Keratinocyte (primary cell): ENCODE measurements around the gene CYP2E1. TPM values are rescaled to one million over a fixed set of nuclear protein-coding genes. Genes with fewer than 3 reads are reported as not detected.
"Not testable (repeated sequence)": the region's sequence is repeated elsewhere in the genome, so short reads cannot be mapped to it uniquely, and the experiment has no call there.

Experiments
- DNase-seq: peaks from one replicate; pipeline ENCODE4 v3.0.0-alpha.2; 2011; ENCODE audit warnings: low read depth, missing footprints, low spot score
- FAIRE-seq: peaks from 2 replicates; lab custom pipeline; 2011; peaks lifted over from hg19 to GRCh38; lab: Jason Lieb, UNC
- H2AFZ ChIP-seq: 2 replicates; pipeline ENCODE4 v1.6.0; 2012; ENCODE audit warnings: low read length, control low read depth, inconsistent platforms; ENCODE audit not compliant: control insufficient read depth
- H3K27ac ChIP-seq: 2 replicates; pipeline ENCODE4 v1.5.1; 2011; ENCODE audit warnings: low read length; ENCODE audit not compliant: control insufficient read depth, insufficient read depth
- H3K27me3 ChIP-seq: 3 replicates; pipeline ENCODE4 v1.6.0; 2011; ENCODE audit warnings: low read length; ENCODE audit not compliant: control insufficient read depth, insufficient read depth; ENCODE audit errors: extremely low read depth
- H3K36me3 ChIP-seq, 2 experiments: 2 replicates in 1 of 2; 3 replicates in 1 of 2; pipeline ENCODE4 v1.5.1; 2011; ENCODE audit warnings: low read length in 2 of 2, mild to moderate bottlenecking in 1 of 2; ENCODE audit not compliant: control insufficient read depth in 2 of 2, insufficient read depth in 2 of 2; ENCODE audit errors: extremely low read depth in 1 of 2
- H3K4me1 ChIP-seq: 3 replicates; pipeline ENCODE4 v1.5.1; 2011; ENCODE audit warnings: low read length; ENCODE audit not compliant: control insufficient read depth, insufficient read depth; ENCODE audit errors: extremely low read depth
- H3K4me2 ChIP-seq: 3 replicates; pipeline ENCODE4 v1.6.0; 2011; ENCODE audit warnings: low read depth, low read length; ENCODE audit not compliant: control insufficient read depth, insufficient read depth; ENCODE audit errors: extremely low read depth
- H3K4me3 ChIP-seq, 3 experiments: fragments of 200-600 bp in 1 of 3; sonication (generic) in 1 of 3; 2 replicates in 2 of 3; 3 replicates in 1 of 3; pipeline ENCODE4 v1.5.1; 2011 to 2016; ENCODE audit warnings: low read length in 3 of 3, mild to moderate bottlenecking in 3 of 3, control low read depth in 2 of 3, inconsistent platforms in 1 of 3, low read depth in 1 of 3, mixed read lengths in 1 of 3, mixed run types in 1 of 3, moderate library complexity in 1 of 3; ENCODE audit not compliant: control insufficient read depth in 2 of 3, insufficient read depth in 2 of 3; ENCODE audit errors: extremely low read depth in 1 of 3
- H3K79me2 ChIP-seq: 2 replicates; pipeline ENCODE4 v1.6.0; 2012; ENCODE audit warnings: low read length; ENCODE audit not compliant: control insufficient read depth, insufficient read depth
- H3K9ac ChIP-seq: 3 replicates; pipeline ENCODE4 v1.6.0; 2011; ENCODE audit warnings: low read length; ENCODE audit not compliant: control insufficient read depth, insufficient read depth; ENCODE audit errors: extremely low read depth
- H3K9me1 ChIP-seq: 3 replicates; pipeline ENCODE4 v1.6.0; 2011; ENCODE audit warnings: low read length; ENCODE audit not compliant: control insufficient read depth, insufficient read depth; ENCODE audit errors: extremely low read depth
- H3K9me3 ChIP-seq: 2 replicates; pipeline ENCODE4 v1.5.1; 2012; ENCODE audit warnings: low read depth, low read length; ENCODE audit not compliant: control insufficient read depth
- H4K20me1 ChIP-seq: 3 replicates; pipeline ENCODE4 v1.6.0; 2011; ENCODE audit warnings: low read length; ENCODE audit not compliant: control insufficient read depth, insufficient read depth; ENCODE audit errors: extremely low read depth
- dilution Hi-C: fragments of 300-500 bp; cut with MboI; formaldehyde crosslinking; loops from one replicate; pipeline ENCODE4 v1.7.0; 2020; ENCODE audit warnings: low sequenced_read_pairs; ENCODE audit not compliant: extremely low pct_ligation_motif_present
- polyA plus RNA-seq, 5 experiments: library from polyadenylated mRNA; depleted of rRNA in 3 of 5; stranded (reverse) in 3 of 5; stranded (forward) in 1 of 5; unstranded in 1 of 5; fragments of >200 nt; gene quantifications; 1 replicate in 1 of 5; 2 replicates in 3 of 5; 3 replicates in 1 of 5; pipeline versions ENCODE4 v1.2.1 to v1.2.3, GENCODE V29; 2011 to 2012; ENCODE audit warnings: missing spikeins in 2 of 5, low read depth in 1 of 5, low replicate concordance in 1 of 5

The CYP2E1 gene
- polyA plus RNA-seq, 1 donor (not counting 4 experiments of a cell fraction or from before 2014, with no cell fraction given): 0.77 TPM

- H3K27me3 ChIP-seq, H3K79me2 ChIP-seq, dilution Hi-C loops, H3K27ac ChIP-seq, DNase-seq, H3K4me3 ChIP-seq, H3K9me1 ChIP-seq, H3K9me3 ChIP-seq, FAIRE-seq, H3K9ac ChIP-seq, H4K20me1 ChIP-seq, H2AFZ ChIP-seq, H3K4me1 ChIP-seq, H3K36me3 ChIP-seq, H3K4me2 ChIP-seq: not testable (repeated sequence)
Measured at GRCh38 chr10:133572055-133572454, 44.9 kb downstream of the CYP2E1 start.

DNA sequence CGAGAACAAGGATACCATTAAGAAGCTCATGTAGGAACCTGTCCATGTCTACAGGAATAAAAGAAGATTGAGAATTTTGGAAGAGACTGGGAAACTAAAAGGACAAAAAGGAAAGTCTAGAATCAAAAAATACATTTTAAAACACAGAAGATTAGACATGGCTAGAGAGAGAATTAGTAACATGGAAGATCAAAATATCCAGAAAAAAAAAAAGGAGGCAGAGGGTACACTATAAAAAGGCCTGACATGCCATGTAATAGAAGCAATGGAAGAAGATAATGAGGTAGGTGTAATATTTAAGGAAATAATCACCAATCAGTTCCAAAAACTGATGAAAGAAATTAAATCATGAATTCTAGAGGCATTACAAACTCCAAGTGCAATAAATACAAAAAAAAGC, 46.3 kb downstream of the CYP2E1 start:
- H3K4me1 ChIP-seq, H3K9me3 ChIP-seq, H3K9me1 ChIP-seq, H3K9ac ChIP-seq, dilution Hi-C loops, H3K27ac ChIP-seq, H3K4me2 ChIP-seq, H3K27me3 ChIP-seq, H3K4me3 ChIP-seq, H3K36me3 ChIP-seq, H3K79me2 ChIP-seq, DNase-seq, FAIRE-seq, H2AFZ ChIP-seq, H4K20me1 ChIP-seq: not testable (repeated sequence)

DNA sequence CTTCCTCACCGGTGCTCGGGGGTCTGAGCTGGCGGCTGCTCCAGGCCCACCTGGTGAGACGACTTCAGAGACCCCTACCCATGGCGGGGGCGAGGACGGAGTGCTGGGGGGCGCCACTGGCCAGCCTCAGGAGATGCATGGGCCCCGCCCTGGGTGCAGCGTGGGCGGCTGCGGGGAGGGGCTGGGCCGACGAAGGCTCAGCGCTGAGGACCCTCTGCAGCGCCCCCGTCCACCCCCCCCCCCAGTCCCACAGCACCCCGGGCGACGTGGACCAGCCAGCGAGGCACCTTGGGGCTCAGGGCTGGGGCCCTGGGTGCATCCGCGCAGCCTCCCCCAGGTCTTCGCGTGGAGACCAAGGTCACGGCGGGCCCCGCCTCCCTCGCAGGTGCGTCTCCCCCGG, 49.9 kb downstream of the CYP2E1 start:
- H3K9ac ChIP-seq, H3K4me2 ChIP-seq, H4K20me1 ChIP-seq, H3K4me1 ChIP-seq, DNase-seq, dilution Hi-C loops, H3K36me3 ChIP-seq, H3K9me1 ChIP-seq, H3K4me3 ChIP-seq, H3K9me3 ChIP-seq, H3K79me2 ChIP-seq, H3K27ac ChIP-seq, H3K27me3 ChIP-seq, H2AFZ ChIP-seq, FAIRE-seq: not testable (repeated sequence)

Other genes with a start within 250 kb of the CYP2E1 start
- 38.0 to 55.8 TPM (median 48.2 TPM) in 3 replicates for gene TUBGCP2, start 218.5 kb upstream of the CYP2E1 start, polyA plus RNA-seq
- 15.3 to 22.0 TPM (median 20.2 TPM) in 3 replicates for gene ZNF511, start 218.4 kb upstream of the CYP2E1 start, polyA plus RNA-seq
- not detected in 3 replicates for gene CALY, start 190.5 kb upstream of the CYP2E1 start, polyA plus RNA-seq
- not detected in 3 replicates for gene PRAP1, start 180.0 kb upstream of the CYP2E1 start, polyA plus RNA-seq
- 11.3 to 15.5 TPM (median 14.2 TPM) in 3 replicates for gene FUOM, start 169.3 kb upstream of the CYP2E1 start, polyA plus RNA-seq
- gene ECHS1, start 154.0 kb upstream of the CYP2E1 start, polyA plus RNA-seq: 18.1 to 73.9 TPM (median 27.1 TPM) in 3 replicates
- 2.5 to 2.8 TPM (median 2.6 TPM) in 3 replicates for gene PAOX, start 148.1 kb upstream of the CYP2E1 start, polyA plus RNA-seq
- gene MTG1, start 133.2 kb upstream of the CYP2E1 start, polyA plus RNA-seq: 30.8 to 36.9 TPM (median 31.6 TPM) in 3 replicates
- gene SPRN, start 102.7 kb upstream of the CYP2E1 start, polyA plus RNA-seq: 0.01 to 0.04 TPM (median 0.02 TPM) in 3 replicates
- gene SCART1, start 73.4 kb upstream of the CYP2E1 start, polyA plus RNA-seq: 0.58 to 0.75 TPM (median 0.70 TPM) in 3 replicates
- gene SYCE1, start 38.2 kb downstream of the CYP2E1 start, polyA plus RNA-seq: not detected in 3 replicates
- not detected in 3 replicates for gene FRG2B, start 99.4 kb downstream of the CYP2E1 start, polyA plus RNA-seq